ENCODE data around the gene SHROOM2.

SHROOM2 gene

DNA sequence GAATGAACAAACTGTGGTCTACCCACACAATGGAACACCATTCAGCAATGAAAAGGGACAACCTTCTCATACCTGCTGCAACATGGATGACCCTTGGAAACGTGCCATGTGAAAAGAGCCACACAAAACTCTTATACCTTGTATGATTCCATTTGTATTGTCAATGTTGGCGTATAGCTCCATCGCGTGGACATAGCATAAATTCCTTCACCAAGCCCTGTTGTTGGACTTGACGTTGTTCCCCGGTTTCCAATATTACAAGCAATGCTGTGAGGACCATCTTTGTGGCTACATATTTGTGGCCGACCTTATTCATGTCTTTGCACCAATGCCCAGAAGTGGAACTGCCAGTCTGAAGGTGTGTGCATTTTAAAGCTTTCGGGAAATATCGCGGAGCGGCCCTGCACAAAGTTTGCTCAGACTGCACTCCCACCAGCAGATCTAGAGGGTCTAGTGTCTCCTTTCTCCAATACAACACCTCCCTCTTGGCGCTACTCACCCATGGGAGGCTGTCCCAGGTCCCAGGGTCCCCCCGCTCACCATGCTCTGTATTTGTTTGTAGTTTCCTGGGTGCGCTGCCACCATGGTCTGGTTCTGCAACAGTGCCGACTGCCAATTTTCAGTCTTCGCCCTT lies 180.7 kb downstream of the SHROOM2 start, which contains the start of gene CLDN34:
Gene CLDN34 (plus strand): TSS at position 584 of the 634 bp plus-strand sequence. CDS start 0 bp downstream, at position 584.
- H3K9me3 ChIP-seq (replicated peaks; ENCODE audit: insufficient read depth, low read length) = no peaks in the 10 kb centered on the region
- TF ChIP-seq EZH2 (optimal IDR thresholded peaks at IDR 0.05; ENCODE audit: low read depth, low read length) (no peak), EZH2phosphoT487 (IDR thresholded peaks at IDR 0.05; ENCODE audit: low read length) (no peak)
- TF ChIP-seq, protein P1, sequence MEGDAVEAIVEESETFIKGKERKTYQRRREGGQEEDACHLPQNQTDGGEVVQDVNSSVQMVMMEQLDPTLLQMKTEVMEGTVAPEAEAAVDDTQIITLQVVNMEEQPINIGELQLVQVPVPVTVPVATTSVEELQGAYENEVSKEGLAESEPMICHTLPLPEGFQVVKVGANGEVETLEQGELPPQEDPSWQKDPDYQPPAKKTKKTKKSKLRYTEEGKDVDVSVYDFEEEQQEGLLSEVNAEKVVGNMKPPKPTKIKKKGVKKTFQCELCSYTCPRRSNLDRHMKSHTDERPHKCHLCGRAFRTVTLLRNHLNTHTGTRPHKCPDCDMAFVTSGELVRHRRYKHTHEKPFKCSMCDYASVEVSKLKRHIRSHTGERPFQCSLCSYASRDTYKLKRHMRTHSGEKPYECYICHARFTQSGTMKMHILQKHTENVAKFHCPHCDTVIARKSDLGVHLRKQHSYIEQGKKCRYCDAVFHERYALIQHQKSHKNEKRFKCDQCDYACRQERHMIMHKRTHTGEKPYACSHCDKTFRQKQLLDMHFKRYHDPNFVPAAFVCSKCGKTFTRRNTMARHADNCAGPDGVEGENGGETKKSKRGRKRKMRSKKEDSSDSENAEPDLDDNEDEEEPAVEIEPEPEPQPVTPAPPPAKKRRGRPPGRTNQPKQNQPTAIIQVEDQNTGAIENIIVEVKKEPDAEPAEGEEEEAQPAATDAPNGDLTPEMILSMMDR (IDR thresholded peaks at IDR 0.05; ENCODE audit: low read length) = no peak
- DNase-seq = no peak
- no peaks in the 10 kb centered on the region for H4K20me1 ChIP-seq (ENCODE audit: insufficient read depth, low read length)
- H3K79me2 ChIP-seq (ENCODE audit: low read length) = no peaks in the 10 kb centered on the region
- no peaks in the 10 kb centered on the region for H3F3A ChIP-seq (ENCODE audit: insufficient read depth, low read length)
- no peaks in the 10 kb centered on the region for H3K4me1 ChIP-seq (ENCODE audit: low read length)
- no peaks in the 10 kb centered on the region for H3K36me3 ChIP-seq (replicated peaks; ENCODE audit: insufficient read depth, low read length)
- H3K27me3 ChIP-seq (replicated peaks; ENCODE audit: insufficient read depth, low read length) = no peaks in the 10 kb centered on the region
- no peak within 1 kb of the TSS for H3K4me3 ChIP-seq (ENCODE audit: low read length)
- H3K27ac ChIP-seq (ENCODE audit: low read length) = no peak within 1 kb of the TSS
- H3K9ac ChIP-seq (ENCODE audit: low read length) = no peak within 1 kb of the TSS
- H3K4me2 ChIP-seq (ENCODE audit: low read depth, low read length) = no peak within 1 kb of the TSS
- no peaks in the 10 kb centered on the region for H3K9me2 ChIP-seq (replicated peaks; ENCODE audit: insufficient read depth, low read length)
- H2AFZ ChIP-seq (ENCODE audit: low read length) = no peak within 1 kb of the TSS

DNA sequence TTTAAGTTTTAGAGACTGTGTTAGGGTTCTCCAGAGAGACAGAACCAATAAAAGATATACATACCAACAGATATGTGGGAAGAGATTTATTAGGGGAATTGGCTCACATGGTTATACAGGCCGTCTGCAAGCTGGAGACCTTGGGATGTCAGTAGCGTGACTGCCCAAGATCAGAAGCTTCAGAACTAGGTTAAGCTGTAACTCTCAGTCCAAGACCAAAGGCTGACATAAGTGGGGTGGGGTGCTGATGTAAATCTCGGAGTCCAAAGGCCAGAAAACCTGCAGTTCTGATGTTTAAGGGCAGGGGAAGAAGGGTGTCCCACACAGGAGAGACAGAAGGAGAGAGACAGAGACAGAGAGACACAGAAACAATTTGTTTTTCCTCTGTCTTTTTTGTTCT lies 191.4 kb downstream of the SHROOM2 start:
- Histone ChIP-seq H3K9me2 (replicated peaks; ENCODE audit: insufficient read depth, low read length) (no peaks in the 10 kb centered on the region), H3K79me2 (ENCODE audit: low read length) (no peaks in the 10 kb centered on the region), H3K27me3 (replicated peaks; ENCODE audit: insufficient read depth, low read length) (no peaks in the 10 kb centered on the region), H3K27ac (ENCODE audit: low read length) (no peak overlapping the region), H3K9me3 (replicated peaks; ENCODE audit: insufficient read depth, low read length) (no peaks in the 10 kb centered on the region), H3F3A (ENCODE audit: insufficient read depth, low read length) (no peaks in the 10 kb centered on the region), H3K9ac (ENCODE audit: low read length) (no peak overlapping the region), H3K4me2 (ENCODE audit: low read depth, low read length) (no peak overlapping the region), H4K20me1 (ENCODE audit: insufficient read depth, low read length) (no peaks in the 10 kb centered on the region), H3K4me3 (ENCODE audit: low read length) (no peak overlapping the region), H3K36me3 (replicated peaks; ENCODE audit: insufficient read depth, low read length) (no peaks in the 10 kb centered on the region), H2AFZ (ENCODE audit: low read length) (no peak overlapping the region), H3K4me1 (ENCODE audit: low read length) (no peaks in the 10 kb centered on the region)
- DNase-seq = no peak
- TF ChIP-seq, protein P1 (IDR thresholded peaks at IDR 0.05; ENCODE audit: low read length) = no peak
- TF ChIP-seq EZH2 (optimal IDR thresholded peaks at IDR 0.05; ENCODE audit: low read depth, low read length) (no peak), EZH2phosphoT487 (IDR thresholded peaks at IDR 0.05; ENCODE audit: low read length) (no peak)

DNA sequence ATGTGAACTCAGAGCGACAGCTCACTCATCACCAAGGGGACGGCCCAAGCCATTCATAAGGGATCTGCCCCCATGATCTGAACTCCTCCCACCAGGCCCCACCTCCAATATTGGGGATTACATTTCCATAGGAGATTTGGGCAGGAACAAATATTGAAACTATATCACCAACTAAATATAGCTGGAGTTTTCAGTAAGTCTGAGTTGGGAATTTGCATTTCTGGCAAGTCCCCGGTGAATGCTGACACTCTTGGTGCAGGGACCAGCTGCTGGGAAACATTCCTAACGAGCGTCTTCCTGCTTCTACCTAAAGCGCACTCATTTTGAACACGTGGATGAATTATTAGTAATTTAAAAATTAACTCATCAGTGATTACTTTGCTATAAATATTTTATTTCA lies 194.2 kb downstream of the SHROOM2 start:
- Histone ChIP-seq H3K36me3 (replicated peaks; ENCODE audit: insufficient read depth, low read length) (no peaks in the 10 kb centered on the region), H3K27me3 (replicated peaks; ENCODE audit: insufficient read depth, low read length) (no peaks in the 10 kb centered on the region), H3K79me2 (ENCODE audit: low read length) (no peaks in the 10 kb centered on the region), H2AFZ (ENCODE audit: low read length) (no peak overlapping the region), H3K9me2 (replicated peaks; ENCODE audit: insufficient read depth, low read length) (no peaks in the 10 kb centered on the region), H3K4me2 (ENCODE audit: low read depth, low read length) (no peak overlapping the region), H3F3A (ENCODE audit: insufficient read depth, low read length) (no peaks in the 10 kb centered on the region), H3K4me1 (ENCODE audit: low read length) (no peaks in the 10 kb centered on the region), H3K9me3 (replicated peaks; ENCODE audit: insufficient read depth, low read length) (no peaks in the 10 kb centered on the region), H4K20me1 (ENCODE audit: insufficient read depth, low read length) (no peaks in the 10 kb centered on the region), H3K27ac (ENCODE audit: low read length) (no peak overlapping the region), H3K9ac (ENCODE audit: low read length) (no peak overlapping the region), H3K4me3 (ENCODE audit: low read length) (no peak overlapping the region)
- no peak for TF ChIP-seq EZH2phosphoT487 (IDR thresholded peaks at IDR 0.05; ENCODE audit: low read length)
- TF ChIP-seq, protein P1 (IDR thresholded peaks at IDR 0.05; ENCODE audit: low read length) = no peak
- no peak for TF ChIP-seq EZH2 (optimal IDR thresholded peaks at IDR 0.05; ENCODE audit: low read depth, low read length)
- DNase-seq = no peak
